GOT3 (cell line): Measurements from ENCODE around the gene S1PR5.

Experiments
- DNase-seq: peaks from one replicate; lab custom pipeline; 2025; ENCODE audit warnings: mixed read lengths; lab: John Stamatoyannopoulos, UW

The S1PR5 gene

DNA sequence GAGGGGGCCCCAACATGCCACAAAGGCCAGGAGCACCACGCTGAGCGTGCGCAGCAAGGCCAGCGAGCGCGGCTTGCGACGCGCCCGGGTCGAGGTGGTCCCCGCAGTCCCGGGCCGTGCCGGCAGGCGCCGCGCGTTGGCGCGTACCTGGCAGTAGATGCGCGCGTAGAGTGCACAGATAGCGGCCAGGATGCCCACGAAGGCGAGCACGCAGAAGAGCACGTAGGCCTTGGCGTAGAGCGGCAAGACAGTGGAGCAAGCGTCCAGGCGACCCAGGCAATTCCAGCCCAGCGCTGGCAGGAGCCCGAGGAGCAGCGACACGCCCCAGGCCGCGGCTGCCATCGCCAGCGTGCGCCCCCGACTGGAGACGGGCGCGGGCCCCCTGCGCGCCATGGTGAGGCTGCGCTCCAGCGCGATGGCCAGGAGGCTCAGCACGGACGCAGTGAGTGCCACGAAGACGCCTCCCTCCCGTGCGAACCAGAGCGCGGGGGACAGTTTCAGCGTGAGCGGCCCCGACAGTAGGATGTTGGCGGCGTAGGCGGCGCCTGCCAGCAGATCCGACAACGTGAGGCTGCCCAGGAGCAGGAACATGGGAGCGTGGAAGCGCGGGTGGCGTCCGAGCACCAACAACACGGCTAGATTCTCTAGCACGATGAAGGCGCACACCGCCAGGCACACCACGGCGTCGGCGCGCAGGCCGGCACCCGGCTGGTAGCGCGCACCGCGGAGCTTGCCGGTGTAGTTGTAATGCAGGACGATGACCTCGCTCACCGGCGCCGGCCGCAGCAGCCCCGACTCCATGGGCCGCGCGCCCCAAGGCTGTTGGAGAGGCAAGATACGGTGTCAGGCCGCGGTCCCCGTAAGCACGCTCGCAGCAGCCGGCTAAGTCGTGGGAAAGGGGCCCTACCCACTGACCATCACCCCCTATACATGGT, 2.8 kb downstream of the S1PR5 start:
- DNase-seq: no peak

DNA sequence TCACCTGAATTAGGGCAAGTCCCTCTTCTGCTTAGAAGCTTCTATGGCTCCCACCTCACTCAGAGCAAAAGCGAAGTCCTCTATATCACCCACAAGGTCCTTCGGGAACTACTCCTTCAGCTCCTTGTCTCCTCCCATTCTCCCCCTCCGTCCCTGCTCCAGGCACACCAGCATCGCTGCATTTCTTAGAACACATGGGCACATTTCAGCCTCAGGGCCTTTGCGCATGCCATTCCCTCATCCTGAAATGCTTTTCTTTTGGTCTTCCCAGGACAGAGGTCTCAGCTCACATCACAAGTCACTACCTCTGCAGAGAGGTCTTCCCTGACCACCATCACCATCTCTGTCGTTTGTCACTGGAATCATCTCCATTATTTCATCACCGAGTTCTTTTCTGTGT, 4.0 kb downstream of the S1PR5 start:
- DNase-seq: no peak

DNA sequence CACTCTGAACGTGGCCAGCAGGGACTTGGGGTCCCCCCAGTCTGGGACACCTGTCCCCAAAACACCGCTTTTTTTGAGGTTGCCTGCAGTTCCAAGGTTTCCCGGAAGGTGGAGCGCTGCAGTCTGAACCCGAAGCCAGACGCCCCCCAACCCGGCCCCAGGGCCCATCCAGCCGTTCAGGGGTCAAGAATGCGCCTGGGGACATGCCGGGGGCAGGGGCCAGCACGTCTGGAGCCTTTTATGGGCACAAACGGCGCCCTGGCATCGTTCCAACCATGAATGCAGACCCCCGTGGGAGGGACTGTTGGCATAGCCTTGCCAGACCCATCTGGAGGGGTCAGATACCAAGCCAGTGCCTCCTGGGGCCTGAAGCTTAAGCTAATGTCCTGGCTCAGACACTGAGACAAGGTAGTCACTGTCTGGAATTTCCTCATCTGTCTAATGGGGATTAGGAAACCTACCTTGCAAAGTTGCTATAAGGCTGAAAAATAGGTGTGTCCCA, 6.9 kb downstream of the S1PR5 start:
- no peak for DNase-seq

DNA sequence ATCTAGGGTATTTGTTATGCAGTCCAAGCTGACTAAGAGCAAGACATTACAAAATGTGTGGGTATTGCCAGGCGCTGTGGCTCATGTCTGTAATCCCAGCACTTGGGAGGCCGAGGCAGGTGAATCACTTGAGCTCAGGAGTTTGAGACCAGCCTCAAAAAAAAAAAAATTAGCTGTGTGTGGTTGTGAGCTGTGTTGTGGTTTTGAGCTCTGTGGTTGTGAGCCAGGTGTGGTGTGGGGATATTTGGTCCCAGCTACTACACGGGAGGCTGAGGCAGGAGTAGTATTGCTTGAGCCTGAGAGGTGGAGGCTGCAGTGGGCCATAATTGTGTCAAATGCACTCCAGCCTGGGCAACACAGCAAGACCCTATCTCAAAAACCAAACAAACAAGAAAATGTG, 8.5 kb downstream of the S1PR5 start:
- DNase-seq: no peak

DNA sequence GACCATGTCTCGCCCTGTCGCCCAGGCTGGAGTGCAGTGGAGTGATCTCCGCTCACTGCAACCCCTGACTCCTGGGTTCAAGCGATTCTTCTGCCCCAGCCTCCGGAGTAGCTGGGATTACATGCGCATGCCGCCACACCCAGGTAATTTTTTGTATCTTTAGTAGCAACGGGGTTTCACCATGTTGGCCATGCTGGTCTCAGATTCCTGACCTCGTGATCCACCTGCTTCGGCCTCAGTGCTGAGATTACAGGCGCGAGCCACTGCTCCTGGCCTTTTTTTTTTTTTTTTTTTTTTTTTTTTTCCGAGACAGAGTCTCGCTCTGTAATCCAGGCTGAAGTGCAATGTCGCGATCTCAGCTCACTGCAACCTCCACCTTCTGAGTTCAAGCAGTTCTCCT, 9.2 kb downstream of the S1PR5 start:
- DNase-seq: no peak

DNA sequence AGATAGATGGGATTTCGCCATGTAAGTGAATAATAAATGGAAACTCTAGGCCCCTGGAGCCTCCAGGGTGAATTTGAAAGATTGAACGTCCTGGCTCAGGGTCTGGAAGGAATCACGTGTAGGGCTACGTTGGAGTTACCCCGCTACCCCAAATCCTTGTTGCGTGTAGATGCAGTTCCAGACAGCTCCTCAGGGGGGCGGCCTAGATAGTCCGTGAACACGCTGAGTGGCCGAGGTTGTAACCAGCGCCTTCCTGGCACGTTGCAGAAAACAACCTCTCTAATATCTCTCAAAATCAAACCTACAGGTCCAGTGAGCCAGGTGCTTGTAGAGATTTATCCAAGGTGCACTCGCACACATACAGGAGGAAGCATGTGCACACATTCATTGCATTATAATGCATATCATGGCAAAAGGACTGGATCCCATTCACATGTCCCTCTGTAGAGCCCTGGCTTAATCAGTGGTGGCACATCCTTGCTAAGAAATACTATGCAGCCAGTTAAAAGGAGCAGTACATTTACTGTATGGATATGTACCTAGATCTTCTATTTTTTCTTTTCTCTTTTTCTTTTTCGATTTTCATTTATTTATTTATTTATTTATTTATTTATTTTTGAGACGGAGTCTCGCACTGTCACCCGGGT, 11.5 kb downstream of the S1PR5 start:
- DNase-seq: no peak

DNA sequence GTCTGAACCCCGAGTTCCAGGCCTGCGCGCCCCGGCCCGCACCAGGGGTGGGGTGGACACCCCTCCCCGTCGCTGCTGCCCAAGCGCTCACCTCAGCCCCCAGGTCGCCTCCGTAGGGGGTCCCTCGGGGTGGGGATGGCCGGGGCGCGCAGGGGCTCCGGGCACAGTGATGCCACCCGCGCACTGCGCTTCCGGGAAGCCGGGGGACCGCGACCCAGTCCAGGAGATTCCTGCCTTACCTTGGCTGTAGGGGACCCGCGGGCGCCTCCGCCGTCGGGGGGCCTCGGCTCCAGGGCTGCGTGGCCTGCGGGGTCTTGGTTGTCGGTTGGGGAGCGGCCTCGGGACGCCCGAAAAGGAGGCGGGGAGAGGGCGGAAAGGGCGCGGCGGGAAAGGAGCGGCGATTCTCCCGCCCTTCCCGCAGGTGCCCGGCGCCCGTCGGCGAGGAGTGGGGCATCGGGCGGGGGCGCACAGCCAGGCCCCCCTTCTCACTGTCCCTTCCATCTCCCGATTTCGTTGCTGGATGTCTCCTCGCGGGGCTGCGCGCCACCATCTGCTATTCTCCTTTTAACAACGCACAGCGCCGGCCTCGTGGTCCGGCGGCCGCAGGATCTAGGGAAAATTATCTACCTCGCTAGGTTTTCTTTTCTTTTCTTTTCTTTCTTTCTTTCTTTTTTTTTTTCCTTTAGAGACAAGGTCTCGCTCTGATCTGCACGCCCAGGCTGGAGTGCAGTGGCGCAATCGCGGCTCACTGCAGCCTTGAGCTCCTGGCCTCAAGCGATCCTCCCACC, 14.1 kb downstream of the S1PR5 start, which contains the start of gene KEAP1:
TSS of gene KEAP1 (minus strand) at position 355 of the 788 bp plus-strand sequence. CDS start 3,323 bp downstream, outside the sequence.
- no peak for DNase-seq

DNA sequence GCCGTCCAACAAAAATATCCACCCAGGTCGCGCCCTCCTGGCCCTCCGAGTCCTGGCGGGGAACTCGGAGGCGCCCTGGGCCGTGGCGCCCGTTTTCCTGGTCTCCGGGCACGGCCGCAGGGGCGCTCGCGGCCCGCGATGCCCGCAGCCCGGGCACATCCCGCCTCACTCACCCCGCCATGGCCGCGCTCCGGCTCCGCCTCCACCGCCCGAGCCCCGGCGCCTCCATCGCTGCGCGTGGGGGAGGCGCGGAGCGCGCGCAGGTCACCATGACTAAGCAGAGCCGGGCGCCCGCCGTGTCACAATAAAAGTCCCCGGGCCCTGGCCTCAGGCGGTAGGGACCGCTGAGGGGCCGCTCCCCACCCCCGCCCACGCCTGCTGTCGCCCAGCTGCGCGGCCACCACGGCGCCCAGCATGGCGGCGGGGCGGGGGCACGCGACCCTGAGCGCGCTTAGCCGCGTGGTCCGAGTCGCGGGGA, 14.7 kb downstream of the S1PR5 start:
- DNase-seq: peak; percentile 70

DNA sequence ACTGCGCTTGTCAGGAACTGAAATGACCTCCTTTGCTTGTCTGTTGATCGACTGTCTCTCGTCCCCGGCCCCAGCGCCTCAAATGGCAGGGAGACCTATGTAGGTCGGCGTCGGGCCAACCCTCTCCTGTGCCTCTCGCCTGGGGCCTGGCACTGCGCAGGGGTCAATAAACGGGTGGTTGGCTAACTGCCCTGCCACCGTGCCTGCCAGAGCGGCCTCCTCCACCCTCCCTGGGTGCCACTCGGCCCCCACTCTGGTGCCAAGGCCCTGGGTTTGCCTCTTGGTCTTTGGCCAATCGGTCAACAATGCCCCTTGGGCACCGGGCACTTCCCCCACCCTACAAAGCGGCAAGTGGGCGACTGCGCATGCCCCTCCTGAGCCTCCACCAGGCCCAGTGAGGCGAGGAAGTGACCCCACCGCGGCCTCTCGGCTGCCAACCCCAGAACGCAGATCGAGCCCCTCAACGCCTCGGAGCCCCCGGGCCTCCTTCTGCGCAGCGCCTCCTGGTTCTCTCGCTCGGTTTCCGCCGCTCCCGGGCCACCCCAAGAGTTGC, 15.2 kb downstream of the S1PR5 start:
- DNase-seq: no peak

DNA sequence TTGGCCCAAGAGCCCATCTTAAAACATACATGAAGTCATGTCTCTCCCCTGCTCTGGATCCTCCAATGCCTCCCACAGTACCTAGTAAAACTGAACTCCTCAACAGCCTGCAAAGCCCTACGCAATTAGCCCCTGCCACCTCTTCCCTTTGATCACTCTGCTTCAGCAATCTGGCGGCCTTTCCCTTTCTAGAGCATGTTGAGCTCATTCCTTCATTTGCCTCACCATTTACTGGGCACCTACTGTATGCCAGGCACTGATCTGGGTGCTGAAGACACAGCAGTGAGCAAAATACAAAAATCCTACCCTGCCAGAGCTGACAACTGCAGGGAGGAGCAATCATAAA, 17.0 kb downstream of the S1PR5 start:
- no peak for DNase-seq

DNA sequence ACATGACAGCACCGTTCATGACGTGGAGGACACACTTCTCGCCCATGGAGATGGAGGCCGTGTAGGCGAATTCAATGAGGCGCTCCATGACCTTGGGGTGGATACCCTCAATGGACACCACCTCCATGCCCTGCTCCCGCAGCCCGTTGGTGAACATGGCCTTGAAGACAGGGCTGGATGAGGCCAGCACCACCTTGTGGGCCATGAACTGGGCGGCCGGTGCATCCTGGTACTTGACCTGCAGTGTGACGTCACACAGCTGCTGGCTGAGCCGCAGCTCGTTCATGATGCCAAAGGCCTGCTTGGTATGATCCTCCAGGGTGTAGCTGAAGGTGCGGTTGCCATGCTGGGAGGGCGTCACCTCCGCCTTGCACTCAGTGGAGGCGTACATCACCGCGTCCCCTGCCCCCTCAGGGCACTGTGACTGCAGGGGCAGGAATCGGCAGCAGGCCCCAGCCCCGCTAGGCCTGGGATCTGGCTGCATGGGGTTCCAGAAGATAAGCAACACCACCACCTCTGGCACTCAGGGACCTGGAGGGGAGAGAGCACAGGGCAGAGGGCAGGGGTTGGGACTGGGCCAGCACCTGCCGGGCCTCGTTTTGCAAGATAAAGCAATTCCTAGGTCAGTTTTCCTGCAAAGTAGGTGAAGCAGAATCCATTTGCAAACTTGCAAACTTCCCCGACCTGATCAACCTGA, 17.5 kb downstream of the S1PR5 start:
- DNase-seq: no peak

DNA sequence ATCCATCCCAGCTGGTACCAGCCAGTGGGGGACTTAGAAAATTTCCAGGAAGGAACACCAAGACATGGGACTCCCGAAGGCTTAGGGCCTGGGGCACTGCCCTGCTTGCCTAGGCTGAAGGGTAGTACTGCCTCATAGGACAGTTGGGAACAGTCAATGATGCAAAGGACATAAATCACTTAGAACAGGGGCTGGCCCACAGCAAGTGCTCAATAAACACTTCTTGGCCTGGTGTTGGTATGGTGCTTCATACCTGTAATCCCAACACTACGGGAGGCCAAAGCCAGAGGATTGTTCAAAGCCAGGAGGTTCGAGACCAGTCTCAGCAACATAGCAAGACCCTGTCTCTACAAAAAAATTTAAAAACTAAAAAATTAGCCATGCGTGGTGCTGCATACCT, 19.9 kb downstream of the S1PR5 start:
- DNase-seq: no peak

DNA sequence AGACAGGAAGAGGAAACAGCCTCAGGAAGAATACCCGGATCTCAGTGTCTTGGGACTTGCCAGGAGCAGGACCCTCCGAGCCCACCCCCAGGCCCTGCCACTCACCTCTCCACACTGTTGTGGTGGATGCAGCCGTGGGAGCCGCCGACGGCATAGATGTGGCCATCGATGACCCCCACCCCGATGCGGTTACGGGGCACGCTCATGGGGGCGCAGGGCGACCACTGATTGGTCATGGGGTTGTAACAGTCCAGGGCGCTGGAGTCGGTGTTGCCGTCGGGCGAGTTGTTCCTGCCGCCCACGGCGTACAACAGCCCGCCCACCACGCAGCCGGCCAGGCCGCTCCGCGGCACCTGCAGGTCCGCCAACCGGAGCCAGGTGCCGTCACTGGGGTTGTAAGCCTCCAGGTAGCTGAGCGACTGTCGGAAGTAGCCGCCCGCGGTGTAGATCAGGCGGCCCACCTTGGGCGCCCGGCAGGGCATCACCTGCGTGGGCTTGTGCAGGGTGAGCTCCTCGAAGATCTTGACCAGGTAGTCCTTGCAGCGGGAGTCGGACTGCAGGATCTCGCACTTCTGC, 25.7 kb downstream of the S1PR5 start:
- no peak for DNase-seq

DNA sequence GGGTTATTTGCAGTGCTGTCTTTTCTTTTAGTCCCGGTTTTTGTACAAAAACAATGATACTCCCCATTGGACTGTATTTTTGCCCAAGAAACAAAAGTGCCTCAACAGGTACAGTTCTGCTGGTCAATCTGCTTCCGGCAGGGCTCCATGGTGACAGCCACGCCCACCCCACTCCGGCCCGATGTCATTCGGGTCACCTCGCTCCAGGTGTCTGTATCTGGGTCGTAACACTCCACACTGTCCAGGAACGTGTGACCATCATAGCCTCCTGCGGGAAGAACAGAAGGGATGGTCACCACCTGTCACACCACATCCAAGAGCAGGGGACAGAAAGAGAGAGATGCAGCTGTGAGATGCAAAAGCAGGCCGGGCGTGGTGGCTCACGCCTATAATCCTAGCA, 30.7 kb downstream of the S1PR5 start:
- DNase-seq: no peak

DNA sequence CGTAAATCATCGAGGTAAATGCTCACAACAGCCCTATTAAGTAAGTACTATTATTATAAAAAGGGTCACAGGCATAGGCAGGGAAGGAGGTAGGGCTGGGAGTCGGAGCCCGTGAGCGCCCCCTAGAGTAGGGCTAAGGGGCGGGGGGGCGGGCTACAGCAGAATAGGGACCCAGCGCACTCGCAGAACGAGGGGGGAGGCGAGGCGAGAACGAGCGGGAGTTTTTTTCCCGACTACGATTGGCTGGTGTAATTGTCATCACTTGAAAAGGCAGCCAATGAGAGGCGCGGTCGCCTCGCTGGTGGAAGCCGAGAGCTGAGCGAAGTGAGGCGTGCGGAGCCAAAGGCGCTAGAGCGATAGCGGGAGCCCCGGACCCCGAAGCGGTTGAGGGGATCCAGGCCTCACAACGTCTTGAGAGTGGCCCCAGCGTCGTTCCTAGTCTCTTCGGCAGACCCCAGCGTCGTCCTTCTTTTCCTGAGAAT, 38.3 kb downstream of the S1PR5 start:
- DNase-seq: peak; percentile 33

DNA sequence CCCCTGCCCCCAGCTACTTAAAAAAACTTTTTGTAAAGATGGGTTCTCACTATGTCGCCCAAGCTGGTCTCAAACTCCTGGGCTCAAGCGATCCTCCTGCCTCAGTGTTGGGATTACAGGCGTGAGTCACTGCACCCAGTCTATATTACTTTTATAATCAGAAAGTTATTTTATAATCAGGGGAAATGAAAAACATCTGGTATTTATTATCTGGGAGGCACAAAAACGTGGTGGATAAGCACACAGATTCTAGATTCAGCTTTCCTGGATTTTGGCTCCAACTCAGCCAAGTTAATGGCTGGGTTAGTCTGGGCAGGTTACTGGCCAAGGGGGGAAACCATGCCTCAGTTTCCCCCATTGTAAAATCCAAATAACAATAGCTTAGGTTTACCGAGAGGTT, 38.8 kb downstream of the S1PR5 start:
- DNase-seq: no peak

DNA sequence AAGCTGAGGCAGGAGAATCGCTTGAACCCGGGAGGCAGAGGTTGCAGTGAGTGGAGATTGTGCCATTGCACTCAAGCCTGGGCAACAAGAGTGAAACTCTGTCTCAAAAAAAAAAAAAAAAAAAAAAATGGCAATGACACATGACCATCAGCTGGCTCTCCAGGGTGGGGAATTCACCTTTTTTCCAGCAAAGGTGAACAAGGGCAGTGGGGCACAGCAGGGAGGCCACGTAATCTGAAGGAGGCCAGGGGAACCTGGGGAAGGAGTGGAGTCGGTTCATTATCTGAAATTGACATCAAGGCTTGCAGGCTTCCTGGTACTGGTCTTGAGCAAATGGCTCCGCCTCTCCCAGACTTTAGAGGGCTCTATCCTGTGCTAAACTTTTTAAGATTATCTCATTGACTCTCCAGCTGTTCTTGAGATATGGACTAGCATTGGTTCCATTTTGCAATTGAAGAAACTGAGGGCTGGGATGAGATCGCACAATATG, 42.2 kb downstream of the S1PR5 start:
- no peak for DNase-seq

DNA sequence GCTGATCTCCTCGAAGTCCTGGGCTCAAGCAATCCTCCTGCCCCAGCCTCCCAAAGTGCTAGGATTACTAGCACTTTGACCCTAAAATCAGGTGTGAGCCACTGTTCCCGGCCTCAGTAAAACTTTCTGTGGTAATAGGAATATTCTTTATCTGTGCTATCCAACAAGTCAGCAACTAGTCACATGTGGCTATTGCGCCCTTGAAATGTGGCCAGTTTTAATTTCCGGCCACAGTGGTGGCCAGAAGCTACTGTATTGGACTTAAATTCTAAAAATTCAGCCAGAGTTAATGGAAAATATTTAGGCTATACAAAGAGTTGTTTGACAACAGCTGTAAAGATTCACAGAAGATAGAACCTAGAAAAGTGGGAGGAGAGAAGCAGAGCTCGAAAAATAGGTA, 44.1 kb downstream of the S1PR5 start:
- DNase-seq: no peak

DNA sequence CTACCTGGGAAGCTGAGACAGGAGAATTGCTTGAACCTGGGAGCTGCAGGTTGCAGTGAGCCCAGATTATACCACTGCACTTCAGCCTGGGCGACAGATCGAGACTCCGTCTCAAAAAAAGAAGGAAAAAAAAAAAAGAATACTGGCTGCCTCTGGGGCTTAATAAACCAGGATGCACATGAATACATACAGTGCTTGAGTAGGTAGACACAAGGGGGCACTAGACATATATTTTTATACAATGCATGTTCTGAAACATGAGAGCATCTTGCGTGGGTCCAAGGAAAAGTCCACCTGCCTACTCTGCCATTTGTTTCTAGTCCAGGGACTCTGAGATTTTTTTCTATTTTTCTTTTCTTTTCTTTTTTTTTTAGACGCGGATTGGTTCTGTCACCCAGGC, 45.3 kb downstream of the S1PR5 start:
- DNase-seq: no peak

DNA sequence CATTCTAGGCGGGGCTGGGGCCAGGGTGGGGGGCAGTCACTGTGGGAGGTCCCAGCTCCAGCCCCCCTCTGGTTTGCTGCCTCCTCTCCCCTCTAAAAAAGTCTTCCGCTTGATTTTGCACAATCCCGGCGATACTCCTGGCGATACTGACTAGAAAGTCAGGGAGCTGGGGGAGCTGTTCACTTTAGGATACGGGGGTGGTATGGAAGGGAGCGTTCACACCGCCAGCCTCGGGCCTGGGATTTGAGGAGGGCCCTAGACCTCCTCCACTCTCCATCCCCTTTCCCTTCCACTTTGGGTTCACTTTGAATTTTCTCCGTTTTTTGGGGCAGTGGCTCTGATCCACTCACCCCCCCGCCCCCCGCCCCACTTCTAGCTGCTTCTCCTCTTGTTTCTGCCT, 49.1 kb downstream of the S1PR5 start:
- no peak for DNase-seq
